ENCODE measurements around the gene NEURL4. TPM values are rescaled to one million over a fixed set of nuclear protein-coding genes. Genes with fewer than 3 reads are reported as not detected.

NEURL4 gene
- total and polyA plus RNA-seq, 4 donors, result 0.76 to 14.2 (median 7.3) TPM

GRCh38 chr17:7304179-7304578, 25.0 kb downstream of the NEURL4 start:
- H3K36me3 ChIP-seq (ENCODE audit: control insufficient read depth in 4 of 4, insufficient read depth in 3 of 4, low read depth in 1 of 4, low read length in 3 of 4), result no peaks in the 10 kb centered on the region
- H3K9ac ChIP-seq (ENCODE audit: low read depth in 1 of 2, low read length in 2 of 2), result no peak overlapping the region
- no peak for TF ChIP-seq RXRA (IDR thresholded peaks at IDR 0.05)
- TF ChIP-seq CTCF (IDR thresholded peaks at IDR 0.05; ENCODE audit: low read depth, low read length, missing input control), result no peak
- TF ChIP-seq, protein P1, sequence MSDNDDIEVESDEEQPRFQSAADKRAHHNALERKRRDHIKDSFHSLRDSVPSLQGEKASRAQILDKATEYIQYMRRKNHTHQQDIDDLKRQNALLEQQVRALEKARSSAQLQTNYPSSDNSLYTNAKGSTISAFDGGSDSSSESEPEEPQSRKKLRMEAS (IDR thresholded peaks at IDR 0.05), result no peak
- TF ChIP-seq, protein P2, sequence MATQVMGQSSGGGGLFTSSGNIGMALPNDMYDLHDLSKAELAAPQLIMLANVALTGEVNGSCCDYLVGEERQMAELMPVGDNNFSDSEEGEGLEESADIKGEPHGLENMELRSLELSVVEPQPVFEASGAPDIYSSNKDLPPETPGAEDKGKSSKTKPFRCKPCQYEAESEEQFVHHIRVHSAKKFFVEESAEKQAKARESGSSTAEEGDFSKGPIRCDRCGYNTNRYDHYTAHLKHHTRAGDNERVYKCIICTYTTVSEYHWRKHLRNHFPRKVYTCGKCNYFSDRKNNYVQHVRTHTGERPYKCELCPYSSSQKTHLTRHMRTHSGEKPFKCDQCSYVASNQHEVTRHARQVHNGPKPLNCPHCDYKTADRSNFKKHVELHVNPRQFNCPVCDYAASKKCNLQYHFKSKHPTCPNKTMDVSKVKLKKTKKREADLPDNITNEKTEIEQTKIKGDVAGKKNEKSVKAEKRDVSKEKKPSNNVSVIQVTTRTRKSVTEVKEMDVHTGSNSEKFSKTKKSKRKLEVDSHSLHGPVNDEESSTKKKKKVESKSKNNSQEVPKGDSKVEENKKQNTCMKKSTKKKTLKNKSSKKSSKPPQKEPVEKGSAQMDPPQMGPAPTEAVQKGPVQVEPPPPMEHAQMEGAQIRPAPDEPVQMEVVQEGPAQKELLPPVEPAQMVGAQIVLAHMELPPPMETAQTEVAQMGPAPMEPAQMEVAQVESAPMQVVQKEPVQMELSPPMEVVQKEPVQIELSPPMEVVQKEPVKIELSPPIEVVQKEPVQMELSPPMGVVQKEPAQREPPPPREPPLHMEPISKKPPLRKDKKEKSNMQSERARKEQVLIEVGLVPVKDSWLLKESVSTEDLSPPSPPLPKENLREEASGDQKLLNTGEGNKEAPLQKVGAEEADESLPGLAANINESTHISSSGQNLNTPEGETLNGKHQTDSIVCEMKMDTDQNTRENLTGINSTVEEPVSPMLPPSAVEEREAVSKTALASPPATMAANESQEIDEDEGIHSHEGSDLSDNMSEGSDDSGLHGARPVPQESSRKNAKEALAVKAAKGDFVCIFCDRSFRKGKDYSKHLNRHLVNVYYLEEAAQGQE (IDR thresholded peaks at IDR 0.05), result no peak
- TF ChIP-seq RAD21 (IDR thresholded peaks at IDR 0.05), result no peak
- no peak for TF ChIP-seq FOXA2 (IDR thresholded peaks at IDR 0.05)
- no peak for TF ChIP-seq TAF1 (conservative IDR thresholded peaks at IDR 0.05)
- TF ChIP-seq JUND (IDR thresholded peaks at IDR 0.05), result no peak
- DNase-seq (ENCODE audit: low spot score), result no peak
- H3K27ac ChIP-seq (ENCODE audit: low read depth in 1 of 2, low read length in 2 of 2), result no peak overlapping the region
- no peaks in the 10 kb centered on the region for H3K9me3 ChIP-seq (ENCODE audit: control insufficient read depth in 4 of 4, low read length in 3 of 4)
- H3K4me3 ChIP-seq (ENCODE audit: low read depth in 1 of 3, low read length in 3 of 3), result no peak overlapping the region
- peaks cover 2 to 14% (median 4%) of the 10 kb centered on the region in 4 donors for H3K4me1 ChIP-seq (ENCODE audit: control insufficient read depth in 4 of 4, insufficient read depth in 4 of 4, low read length in 3 of 4)
- no peaks in the 10 kb centered on the region for H3K27me3 ChIP-seq (ENCODE audit: control insufficient read depth in 4 of 4, insufficient read depth in 4 of 4, low read length in 3 of 4)
- 94% methylated on average over 7 of the region's 7 CpGs for WGBS

DNA sequence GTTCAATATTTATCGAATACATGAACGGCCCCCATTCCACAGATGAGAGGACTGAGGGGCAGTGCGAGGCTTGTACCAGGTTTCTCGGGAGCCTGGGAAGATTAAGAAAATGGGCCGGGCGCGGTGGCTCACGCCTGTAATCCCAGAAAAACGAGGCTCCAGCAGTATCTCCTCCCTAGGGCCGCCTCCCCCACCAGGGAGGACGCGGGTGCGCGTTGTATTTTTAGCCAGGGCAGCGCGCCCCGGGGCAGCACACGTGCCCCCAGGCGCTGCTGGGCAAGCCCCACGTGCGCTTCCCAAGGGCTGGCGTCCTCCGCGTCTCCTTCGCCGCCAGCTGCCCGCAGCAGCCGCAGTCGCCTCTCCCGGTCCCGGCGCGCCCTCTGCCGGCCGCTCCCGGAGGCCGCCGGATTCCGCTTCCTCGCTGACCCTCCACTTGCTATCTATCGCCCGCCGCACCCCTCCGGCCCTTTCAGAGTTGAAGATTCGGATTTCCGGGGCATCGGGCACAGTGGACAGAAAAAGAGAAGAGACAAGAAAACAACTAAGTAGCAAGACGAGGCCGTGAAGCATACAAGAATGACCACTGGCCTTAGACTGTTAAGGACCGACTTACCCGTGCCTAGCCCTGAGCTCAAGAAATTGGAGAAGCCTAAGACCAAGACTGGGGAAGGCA, 32.8 kb downstream of the NEURL4 start:
- Histone ChIP-seq H3K4me3 (ENCODE audit: low read depth in 1 of 3, low read length in 3 of 3) (no peak overlapping the region), H3K27me3 (ENCODE audit: control insufficient read depth in 4 of 4, insufficient read depth in 4 of 4, low read length in 3 of 4) (no peaks in the 10 kb centered on the region), H3K9ac (ENCODE audit: low read depth in 1 of 2, low read length in 2 of 2) (no peak overlapping the region), H3K4me1 (ENCODE audit: control insufficient read depth in 4 of 4, insufficient read depth in 4 of 4, low read length in 3 of 4) (peaks cover 11 to 28% (median 17%) of the 10 kb centered on the region in 4 donors), H3K9me3 (ENCODE audit: control insufficient read depth in 4 of 4, low read length in 3 of 4) (no peaks in the 10 kb centered on the region), H3K36me3 (ENCODE audit: control insufficient read depth in 4 of 4, insufficient read depth in 3 of 4, low read depth in 1 of 4, low read length in 3 of 4) (no peaks in the 10 kb centered on the region), H3K27ac (ENCODE audit: low read depth in 1 of 2, low read length in 2 of 2) (no peak overlapping the region)
- TF ChIP-seq, protein P3, sequence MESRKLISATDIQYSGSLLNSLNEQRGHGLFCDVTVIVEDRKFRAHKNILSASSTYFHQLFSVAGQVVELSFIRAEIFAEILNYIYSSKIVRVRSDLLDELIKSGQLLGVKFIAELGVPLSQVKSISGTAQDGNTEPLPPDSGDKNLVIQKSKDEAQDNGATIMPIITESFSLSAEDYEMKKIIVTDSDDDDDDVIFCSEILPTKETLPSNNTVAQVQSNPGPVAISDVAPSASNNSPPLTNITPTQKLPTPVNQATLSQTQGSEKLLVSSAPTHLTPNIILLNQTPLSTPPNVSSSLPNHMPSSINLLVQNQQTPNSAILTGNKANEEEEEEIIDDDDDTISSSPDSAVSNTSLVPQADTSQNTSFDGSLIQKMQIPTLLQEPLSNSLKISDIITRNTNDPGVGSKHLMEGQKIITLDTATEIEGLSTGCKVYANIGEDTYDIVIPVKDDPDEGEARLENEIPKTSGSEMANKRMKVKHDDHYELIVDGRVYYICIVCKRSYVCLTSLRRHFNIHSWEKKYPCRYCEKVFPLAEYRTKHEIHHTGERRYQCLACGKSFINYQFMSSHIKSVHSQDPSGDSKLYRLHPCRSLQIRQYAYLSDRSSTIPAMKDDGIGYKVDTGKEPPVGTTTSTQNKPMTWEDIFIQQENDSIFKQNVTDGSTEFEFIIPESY (IDR thresholded peaks at IDR 0.05), result no peak
- TF ChIP-seq JUND (IDR thresholded peaks at IDR 0.05) (no peak), CTCF (IDR thresholded peaks at IDR 0.05; ENCODE audit: low read depth, low read length, missing input control) (peak; percentile 88), RXRA (IDR thresholded peaks at IDR 0.05) (no peak), GABPA (IDR thresholded peaks at IDR 0.05 in 1 of 2, conservative IDR thresholded peaks at IDR 0.05 in 1 of 2) (no peak), FOXA2 (IDR thresholded peaks at IDR 0.05) (no peak), RAD21 (IDR thresholded peaks at IDR 0.05) (peak; percentile 89 to 93), HNF4A (conservative IDR thresholded peaks at IDR 0.05) (no peak), NR2F2 (IDR thresholded peaks at IDR 0.05) (no peak), SP1 (IDR thresholded peaks at IDR 0.05) (peak; percentile 10)
- TF ChIP-seq, protein P1 (IDR thresholded peaks at IDR 0.05), result no peak
- TF ChIP-seq, protein P4, sequence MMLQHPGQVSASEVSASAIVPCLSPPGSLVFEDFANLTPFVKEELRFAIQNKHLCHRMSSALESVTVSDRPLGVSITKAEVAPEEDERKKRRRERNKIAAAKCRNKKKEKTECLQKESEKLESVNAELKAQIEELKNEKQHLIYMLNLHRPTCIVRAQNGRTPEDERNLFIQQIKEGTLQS (IDR thresholded peaks at IDR 0.05), result no peak
- peak; percentile 88 for DNase-seq (ENCODE audit: low spot score)
- 6% methylated on average over 51 of the region's 51 CpGs for WGBS

All from liver (tissue), 9 donors.